ENCODE data around the gene SARS2.

DNA sequence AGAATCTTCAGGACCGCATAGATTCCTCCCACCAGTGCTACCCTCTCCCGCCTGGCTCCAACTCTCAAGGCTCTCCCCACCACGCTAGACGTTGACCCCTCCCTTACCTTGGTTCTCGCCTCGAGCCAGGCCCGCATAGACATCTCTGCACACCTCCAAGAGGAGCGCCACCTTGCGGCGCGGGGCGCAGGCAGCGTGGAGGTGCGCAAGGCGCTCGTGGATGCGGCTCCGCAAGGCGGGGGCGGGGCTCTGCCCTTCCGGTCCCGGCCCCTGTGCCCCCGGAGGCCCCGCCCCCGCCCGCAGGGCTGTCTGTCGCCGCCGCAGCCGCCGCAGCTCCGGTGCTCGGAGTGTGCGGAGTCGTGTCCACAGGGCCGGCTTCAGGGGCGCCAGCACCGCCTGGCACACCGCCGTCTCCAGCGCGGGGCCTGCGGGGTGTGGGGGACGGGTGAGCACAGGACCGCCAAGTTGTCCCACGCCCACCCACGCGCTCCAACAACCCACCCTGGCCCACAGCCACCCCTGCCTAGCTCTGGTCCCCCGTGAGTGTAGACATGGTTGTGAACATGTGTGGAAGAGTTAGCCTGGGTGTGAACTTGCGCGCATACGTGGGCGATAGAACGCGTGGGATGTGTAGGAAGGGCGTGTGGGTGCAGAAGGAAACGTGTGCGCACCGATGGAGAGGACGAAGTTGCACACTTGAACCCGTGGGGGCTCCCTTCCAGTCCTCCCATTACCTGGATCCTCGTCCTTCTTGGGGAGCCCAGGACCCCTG lies 60.5 kb downstream of the SARS2 start:
- TF ChIP-seq GATA2 (IDR thresholded peaks at IDR 0.05; ENCODE audit: low read depth, low read length) (no peak), GATA3 (IDR thresholded peaks at IDR 0.05; ENCODE audit: low read depth, low read length) (no peak)

Measured in SH-SY5Y (cell line).